ENCODE data around the gene PGA3. TPM values are rescaled to one million over a fixed set of nuclear protein-coding genes. Genes with fewer than 3 reads are reported as not detected.

PGA3 gene
- total and polyA plus RNA-seq, 11 donors = 0.16 to 3.1 (median 1.4) TPM; not detected in 5

GRCh38 chr11:61172356-61172755 lies 31.0 kb upstream of the PGA3 start:
- TF ChIP-seq POLR2A (IDR thresholded peaks at IDR 0.05) (no peak), CTCF (IDR thresholded peaks at IDR 0.05) (no peak)

GRCh38 chr11:61172888-61173287 lies 30.4 kb upstream of the PGA3 start:
- no peak overlapping the region for H3K27ac ChIP-seq
- intact Hi-C loops (cut with DNase I) = no loop called here
- H3K36me3 ChIP-seq = no peaks in the 10 kb centered on the region
- H3K27me3 ChIP-seq = peaks cover 0 to 15% (median 0%) of the 10 kb centered on the region in 9 donors
- TF ChIP-seq POLR2A (IDR thresholded peaks at IDR 0.05) (no peak), CTCF (IDR thresholded peaks at IDR 0.05) (no peak)
- no peak for DNase-seq
- H3K4me3 ChIP-seq = no peak overlapping the region
- no peaks in the 10 kb centered on the region for H3K9me3 ChIP-seq
- WGBS, 4 donors = 90 to 100% (median 92%) methylated on average over 3 of the region's 3 CpGs
- H3K4me1 ChIP-seq = peaks cover 0 to 22% (median 0%) of the 10 kb centered on the region in 12 donors
- no peak for ATAC-seq

More at GRCh38 chr11:61172356-61172755, 31.0 kb upstream of the PGA3 start:
- peaks cover 0 to 15% (median 0%) of the 10 kb centered on the region in 9 donors for H3K27me3 ChIP-seq
- no peak for ATAC-seq
- H3K36me3 ChIP-seq = no peaks in the 10 kb centered on the region
- H3K4me1 ChIP-seq = peaks cover 0 to 27% (median 0%) of the 10 kb centered on the region in 12 donors
- H3K27ac ChIP-seq = no peak overlapping the region
- intact Hi-C loops (cut with DNase I) = no loop called here
- no peak for DNase-seq
- H3K4me3 ChIP-seq = no peak overlapping the region
- no peaks in the 10 kb centered on the region for H3K9me3 ChIP-seq
- 59 to 70% (median 69%) methylated on average over 5 of the region's 5 CpGs for WGBS, 4 donors

GRCh38 chr11:61173456-61173855 lies 29.9 kb upstream of the PGA3 start:
- intact Hi-C loops (cut with DNase I) = no loop called here

GRCh38 chr11:61174273-61174672 lies 29.0 kb upstream of the PGA3 start:
- DNase-seq (no peak), ATAC-seq (no peak)
- TF ChIP-seq CTCF (IDR thresholded peaks at IDR 0.05) (no peak), POLR2A (IDR thresholded peaks at IDR 0.05) (no peak)
- WGBS, 4 donors = 62 to 70% (median 64%) methylated on average over 5 to 6 of the region's 6 CpGs
- Histone ChIP-seq H3K27ac (no peak overlapping the region), H3K4me1 (peaks cover 0 to 14% (median 0%) of the 10 kb centered on the region in 12 donors), H3K27me3 (peaks cover 0 to 10% (median 0%) of the 10 kb centered on the region in 9 donors), H3K36me3 (no peaks in the 10 kb centered on the region), H3K9me3 (no peaks in the 10 kb centered on the region), H3K4me3 (no peak overlapping the region)
- intact Hi-C loops (cut with DNase I) = no loop called here

More at GRCh38 chr11:61173456-61173855, 29.9 kb upstream of the PGA3 start:
- no peak for DNase-seq
- Histone ChIP-seq H3K4me1 (peaks cover 0 to 17% (median 0%) of the 10 kb centered on the region in 12 donors), H3K4me3 (no peak overlapping the region), H3K9me3 (no peaks in the 10 kb centered on the region), H3K27ac (no peak overlapping the region), H3K27me3 (peaks cover 0 to 15% (median 0%) of the 10 kb centered on the region in 9 donors), H3K36me3 (no peaks in the 10 kb centered on the region)
- peak in 1 of 12 donors; percentile 15 for TF ChIP-seq CTCF (IDR thresholded peaks at IDR 0.05)
- TF ChIP-seq POLR2A (IDR thresholded peaks at IDR 0.05) = no peak
- 66 to 82% (median 71%) methylated on average over 4 of the region's 4 CpGs for WGBS, 4 donors
- no peak for ATAC-seq

Data from heart left ventricle (tissue), 16 donors.